Activated gamma-delta T cell (primary cell): ENCODE data around the gene FTO.

ENCODE experiments used
- DNase-seq: peaks from one replicate; lab custom pipeline; 2025; lab: John Stamatoyannopoulos, UW

The FTO gene

GRCh38 chr16:54128629-54129234, 424.8 kb downstream of the FTO start:
- DNase-seq = no peak

- DNase-seq = no peak
Measured at GRCh38 chr16:54129810-54130209, 425.9 kb downstream of the FTO start.

GRCh38 chr16:54135361-54136275, 431.7 kb downstream of the FTO start:
- DNase-seq = no peak

GRCh38 chr16:54136276-54136625, 432.3 kb downstream of the FTO start:
- DNase-seq = no peak

- DNase-seq = no peak
Measured at GRCh38 chr16:54140057-54140787, 436.3 kb downstream of the FTO start.

- no peak for DNase-seq
Measured at GRCh38 chr16:54140788-54141136, 436.8 kb downstream of the FTO start.

- DNase-seq = no peak
Measured at GRCh38 chr16:54142787-54143186, 438.8 kb downstream of the FTO start.

- DNase-seq = no peak
Measured at GRCh38 chr16:54143410-54143809, 439.5 kb downstream of the FTO start.

- DNase-seq = no peak
Measured at GRCh38 chr16:54143934-54144571, 440.1 kb downstream of the FTO start.

- DNase-seq = no peak
Measured at GRCh38 chr16:54144572-54144947, 440.6 kb downstream of the FTO start.

- no peak for DNase-seq
Measured at GRCh38 chr16:54145881-54146280, 441.9 kb downstream of the FTO start.

- no peak for DNase-seq
Measured at GRCh38 chr16:54148974-54149373, 445.0 kb downstream of the FTO start.

- DNase-seq = no peak
Measured at GRCh38 chr16:54150861-54151260, 446.9 kb downstream of the FTO start.

GRCh38 chr16:54152362-54153239, 448.6 kb downstream of the FTO start:
- DNase-seq = no peak

GRCh38 chr16:54153240-54153934, 449.4 kb downstream of the FTO start:
- no peak for DNase-seq

GRCh38 chr16:54156349-54156748, 452.4 kb downstream of the FTO start:
- no peak for DNase-seq

- DNase-seq = no peak
Measured at GRCh38 chr16:54158986-54159385, 455.0 kb downstream of the FTO start.

- no peak for DNase-seq
Measured at GRCh38 chr16:54159490-54160080, 455.6 kb downstream of the FTO start.

GRCh38 chr16:54160252-54160860, 456.4 kb downstream of the FTO start:
- no peak for DNase-seq
